Glomerular visceral epithelial cell (primary cell): ENCODE results near the gene ANKS3.

ENCODE experiments used
- DNase-seq: peaks from one replicate; pipeline ENCODE4 v3.0.0-alpha.2; 2016; ENCODE audit errors: extremely low spot score

Gene ANKS3

DNA sequence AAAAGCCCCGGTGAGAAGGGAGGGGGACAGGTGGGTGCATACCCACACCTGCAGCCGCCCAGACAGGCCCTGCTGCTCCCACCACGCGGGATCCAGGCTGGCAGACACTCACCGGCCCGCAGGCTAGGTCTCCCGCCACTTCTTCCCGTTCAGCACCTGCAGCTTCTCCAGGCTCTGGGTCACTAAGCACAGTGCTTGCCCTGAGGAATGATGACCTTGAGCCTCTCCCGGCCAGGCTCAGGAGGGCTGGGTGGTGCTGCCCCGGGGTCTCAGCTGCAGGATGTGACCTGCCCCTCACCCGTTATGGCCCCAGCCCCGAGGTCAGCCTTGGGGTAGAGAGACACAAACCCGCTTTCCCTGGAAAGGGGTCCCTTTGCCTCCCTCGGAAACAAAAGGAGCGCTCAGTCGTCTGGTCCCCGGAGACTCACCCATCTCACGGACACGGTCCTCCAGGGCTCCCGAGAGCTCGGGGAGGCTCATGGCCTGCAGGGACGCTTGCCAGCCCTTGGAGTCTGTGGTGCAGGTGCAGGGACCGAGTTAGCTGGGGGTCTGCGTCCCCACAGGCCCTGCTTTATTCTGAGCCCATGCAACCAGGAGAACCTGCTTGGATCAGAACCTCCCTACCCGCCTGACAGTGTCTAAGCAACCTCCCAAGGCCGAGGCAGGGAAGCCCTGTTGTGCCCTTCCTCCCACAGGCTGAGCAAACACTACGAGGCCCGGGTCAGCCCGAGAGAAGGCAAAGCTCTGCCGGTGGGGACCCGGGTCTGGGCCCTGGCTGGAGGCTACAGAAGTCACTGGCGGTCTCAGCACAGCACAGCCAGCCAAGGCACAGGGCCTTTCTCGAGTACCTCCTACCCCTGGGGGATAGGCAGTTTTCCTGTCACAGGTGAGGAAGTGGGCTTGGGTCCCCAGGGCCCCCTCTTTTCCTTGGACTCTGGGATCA is 36.9 kb downstream of the ANKS3 start:
- DNase-seq, result no peak

DNA sequence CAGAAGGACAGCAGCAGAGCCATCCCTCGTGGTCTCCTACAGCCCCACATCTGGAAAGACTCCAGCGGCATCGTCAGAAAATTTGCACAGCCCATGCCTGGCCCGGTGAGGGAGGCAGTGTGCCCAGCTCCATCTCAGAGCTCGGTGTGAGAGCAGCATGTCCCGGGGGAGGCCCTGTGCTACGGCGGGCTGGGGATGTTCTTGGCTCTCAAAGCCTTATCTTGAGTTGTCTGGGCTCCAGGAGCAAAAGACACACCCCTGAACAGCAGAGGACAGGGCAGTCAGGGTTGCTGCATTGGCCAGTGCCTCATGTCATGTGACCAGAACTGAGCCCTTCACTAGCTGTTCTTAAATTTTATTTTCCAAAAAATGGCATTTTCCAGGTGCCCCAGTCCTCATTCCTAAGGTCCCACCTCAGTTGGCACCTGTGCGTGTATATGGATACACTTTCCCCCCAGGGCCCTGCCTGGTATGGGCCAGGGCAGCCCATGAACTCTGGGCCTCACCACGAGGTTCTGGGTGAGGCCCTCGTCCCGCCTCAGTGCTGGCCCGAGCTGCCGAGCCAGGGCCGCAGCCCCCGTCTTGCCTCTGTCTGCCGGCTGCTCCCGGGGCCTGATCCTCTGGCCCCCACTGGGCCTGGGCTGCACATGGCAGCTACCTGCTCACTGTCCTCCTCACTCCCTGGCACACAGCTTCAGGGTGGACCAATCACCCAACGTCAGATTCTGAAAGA is 37.7 kb downstream of the ANKS3 start:
- no peak for DNase-seq

DNA sequence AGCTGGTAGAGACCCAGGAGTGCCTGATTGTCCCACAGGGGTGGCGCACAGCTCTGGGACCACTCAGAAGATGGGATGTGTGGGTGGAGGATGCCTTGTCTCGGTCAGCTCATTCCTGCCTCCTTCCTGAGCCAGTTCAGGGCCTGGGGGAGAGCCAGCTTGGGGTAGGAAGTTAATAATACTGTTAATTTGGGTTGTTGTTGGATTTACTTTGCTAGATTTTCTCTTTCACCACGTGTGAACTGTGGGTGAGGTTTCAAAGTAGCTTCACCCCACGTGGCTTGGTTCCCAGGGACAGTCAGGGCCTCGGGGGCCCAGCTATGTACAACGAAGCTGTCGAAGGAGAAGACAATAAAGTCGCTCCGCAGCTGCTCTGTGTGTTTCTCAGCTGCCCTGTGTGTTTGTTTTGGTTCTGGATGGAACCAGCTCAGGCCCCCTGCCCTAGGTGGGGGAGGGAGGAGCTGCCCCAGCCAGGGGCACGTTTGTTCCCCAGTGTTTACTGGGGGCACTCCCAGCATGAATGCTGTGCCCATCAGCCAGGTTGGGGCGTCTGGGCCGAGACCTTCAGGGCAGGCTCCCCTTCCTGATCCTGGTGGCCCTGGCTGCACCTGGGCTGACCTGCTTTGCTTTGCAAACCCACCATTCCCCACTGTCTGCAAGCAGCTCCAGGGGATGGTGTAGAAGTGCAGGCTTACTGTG is 38.4 kb downstream of the ANKS3 start:
- no peak for DNase-seq

DNA sequence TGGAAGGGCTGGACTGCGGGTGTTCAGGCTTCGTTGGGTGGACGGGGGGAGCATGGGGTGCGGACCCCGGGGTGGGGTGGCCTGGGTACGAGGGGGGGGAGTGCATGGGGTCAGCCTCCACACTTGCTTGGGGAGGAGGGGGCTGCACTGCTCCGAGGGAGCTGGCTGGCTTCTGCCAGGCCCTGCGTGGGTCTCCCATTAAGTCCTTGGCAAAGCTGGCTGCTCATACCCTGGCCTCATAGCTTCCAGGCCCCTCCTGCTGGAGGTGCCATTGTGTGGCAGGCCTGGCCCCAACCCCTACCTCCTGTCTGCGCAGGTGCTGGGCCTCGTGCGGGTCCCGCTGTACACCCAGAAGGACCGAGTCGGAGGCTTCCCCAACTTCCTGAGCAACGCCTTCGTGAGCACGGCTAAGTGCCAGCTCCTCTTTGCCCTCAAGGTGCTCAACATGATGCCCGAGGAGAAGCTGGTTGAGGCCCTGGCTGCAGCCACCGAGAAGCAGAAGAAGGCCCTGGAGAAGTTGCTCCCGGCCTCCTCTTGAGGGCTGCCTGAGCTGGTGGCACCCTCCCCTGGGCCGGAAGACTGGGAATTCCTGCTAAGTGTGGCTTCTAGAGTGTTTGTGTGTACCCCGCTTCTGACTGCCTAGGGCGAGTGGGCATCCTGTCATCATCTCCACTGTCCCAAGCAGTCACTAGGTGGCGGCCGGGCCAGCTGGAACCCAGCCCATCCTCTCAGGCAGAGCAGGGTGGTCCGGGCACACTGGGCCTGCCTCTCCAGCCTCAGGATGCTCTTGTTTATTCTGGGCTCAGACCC is 39.2 kb downstream of the ANKS3 start:
- no peak for DNase-seq

DNA sequence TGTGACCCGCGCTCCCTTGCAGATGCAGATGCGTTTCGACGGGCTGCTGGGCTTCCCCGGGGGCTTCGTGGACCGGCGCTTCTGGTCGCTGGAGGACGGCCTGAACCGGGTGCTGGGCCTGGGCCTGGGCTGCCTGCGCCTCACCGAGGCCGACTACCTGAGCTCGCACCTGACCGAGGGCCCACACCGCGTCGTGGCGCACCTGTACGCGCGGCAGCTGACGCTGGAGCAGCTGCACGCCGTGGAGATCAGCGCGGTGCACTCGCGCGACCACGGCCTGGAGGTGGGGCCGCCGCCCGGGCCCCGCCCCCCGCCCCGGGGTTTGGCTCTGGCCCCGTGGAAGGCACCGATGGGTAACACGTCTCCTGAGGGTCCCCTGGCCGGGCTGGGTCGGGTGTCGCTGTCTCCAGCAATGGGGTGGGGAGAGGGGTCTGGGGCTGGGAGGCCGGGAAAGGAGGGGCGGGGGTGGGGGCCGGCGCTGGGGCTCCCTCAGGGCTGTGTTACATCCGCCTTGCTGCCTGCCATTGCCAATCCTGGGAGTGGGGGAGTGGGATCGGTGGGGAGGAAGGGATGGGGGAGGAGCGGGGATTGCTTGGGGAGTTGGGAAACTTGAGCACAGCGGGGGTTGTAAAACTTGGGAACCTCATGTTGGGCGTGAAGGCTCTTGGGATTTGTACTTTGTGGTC is 40.0 kb downstream of the ANKS3 start:
- DNase-seq, result peak; percentile 35

DNA sequence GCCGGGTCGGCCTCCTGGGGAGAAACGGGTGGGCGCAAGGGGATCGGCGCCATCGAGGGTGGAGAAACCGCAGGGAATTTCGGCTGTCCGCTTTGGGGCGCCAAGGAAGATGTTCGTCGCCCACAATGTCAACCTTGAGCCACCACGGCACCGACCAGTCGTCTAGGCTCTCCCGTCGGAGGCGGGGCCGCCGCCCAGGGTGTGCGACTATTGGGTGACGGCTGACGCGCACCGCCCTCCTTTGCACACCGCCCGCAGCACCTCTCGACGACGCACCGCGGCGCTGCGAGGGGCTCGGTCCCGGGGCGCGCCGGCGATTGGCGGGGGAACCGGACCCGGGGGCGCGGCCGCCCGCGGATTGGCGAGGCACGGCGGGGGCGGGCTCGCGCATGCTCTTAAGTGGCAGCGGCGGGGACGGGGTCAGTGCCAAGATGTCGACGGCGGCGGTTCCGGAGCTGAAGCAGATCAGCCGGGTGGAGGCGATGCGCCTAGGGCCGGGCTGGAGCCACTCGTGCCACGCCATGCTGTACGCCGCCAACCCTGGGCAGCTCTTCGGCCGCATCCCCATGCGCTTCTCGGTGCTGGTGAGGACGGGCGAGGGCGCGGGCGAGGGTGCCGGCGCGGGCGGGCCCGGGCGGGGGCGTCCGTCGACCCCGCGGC is 40.6 kb downstream of the ANKS3 start, which contains the start of gene NUDT16L1:
Gene NUDT16L1, plus strand, starts transcription at position 267 of the 660 bp plus-strand sequence. Its CDS starts 165 bp downstream, at position 432.
- peak; percentile 93 for DNase-seq

DNA sequence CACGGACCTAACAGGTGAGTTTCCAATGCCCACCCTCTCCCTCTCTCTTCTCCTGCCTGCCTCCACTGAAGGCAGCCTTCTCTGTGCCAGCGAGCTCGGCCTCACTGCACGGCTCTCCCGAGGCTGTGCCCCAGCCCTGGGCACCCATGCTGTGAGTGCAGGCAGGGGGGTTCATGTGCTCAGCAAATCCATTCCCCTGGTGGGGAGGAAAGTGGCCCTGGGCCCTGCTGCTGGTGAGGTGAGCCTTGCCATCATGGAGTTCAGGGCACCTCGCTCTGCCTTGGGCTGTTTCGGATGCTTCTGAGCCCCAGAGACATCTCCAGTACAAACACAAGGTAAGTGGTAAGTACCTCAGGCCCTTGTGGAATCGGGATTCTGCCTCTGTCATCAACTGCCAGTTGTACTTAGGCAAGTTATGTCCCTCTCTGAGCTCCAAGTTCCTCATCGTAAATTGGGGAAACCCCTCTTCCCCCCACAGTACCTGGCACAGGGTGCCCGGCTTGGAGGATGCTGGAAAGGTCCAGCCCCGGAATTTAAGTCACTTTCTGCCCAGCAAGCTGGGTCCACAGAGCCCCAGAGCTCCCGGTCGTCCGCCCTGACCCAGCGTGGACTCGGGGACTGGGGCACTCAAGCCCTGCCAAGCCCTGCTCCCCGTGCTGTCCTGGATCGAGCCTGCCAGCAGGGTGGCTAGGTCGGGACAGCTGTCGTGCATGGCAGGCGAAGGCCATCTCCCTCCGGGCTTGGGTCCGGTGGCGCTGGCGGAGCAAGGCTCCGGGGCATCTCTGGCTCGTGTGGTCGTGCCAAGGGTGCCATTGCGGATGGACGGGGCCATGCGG is 41.4 kb downstream of the ANKS3 start:
- no peak for DNase-seq

DNA sequence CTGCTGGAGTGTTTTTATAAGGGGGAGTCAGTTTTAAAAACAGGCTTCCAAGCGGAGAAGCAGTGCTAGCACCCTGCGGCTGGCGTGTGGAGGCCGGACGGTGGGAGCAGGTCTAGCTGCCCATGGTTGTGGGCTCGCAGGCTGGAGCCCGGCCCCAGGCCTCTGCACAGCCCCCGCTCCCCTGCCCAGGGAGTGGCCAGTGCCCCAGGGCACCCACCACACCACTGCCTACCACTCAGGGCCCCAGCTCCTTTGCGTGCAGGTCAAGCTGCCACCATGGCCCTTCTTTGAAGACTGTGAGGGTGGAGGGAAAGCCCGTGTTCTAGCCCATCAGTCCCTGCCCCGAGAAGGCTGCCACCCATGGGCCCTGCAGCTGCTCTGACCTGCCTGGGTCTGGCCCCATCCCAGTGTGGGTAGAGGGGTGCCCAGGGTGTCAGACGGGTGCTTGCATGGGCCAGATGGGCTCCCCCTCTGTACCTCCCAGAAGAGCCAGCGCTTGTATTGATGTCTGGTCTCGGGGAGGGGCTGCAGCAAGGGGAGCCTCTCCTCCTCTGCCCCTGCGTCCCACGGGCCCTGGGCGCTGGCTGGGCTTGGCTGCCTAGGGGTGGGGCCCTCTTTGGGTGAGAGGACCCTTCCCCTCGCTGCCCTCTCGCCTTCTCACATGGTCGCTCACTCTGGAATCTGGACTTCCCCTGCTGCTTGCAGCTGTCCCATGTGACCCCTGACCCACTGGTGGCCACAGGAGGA is 42.2 kb downstream of the ANKS3 start:
- DNase-seq, result no peak

DNA sequence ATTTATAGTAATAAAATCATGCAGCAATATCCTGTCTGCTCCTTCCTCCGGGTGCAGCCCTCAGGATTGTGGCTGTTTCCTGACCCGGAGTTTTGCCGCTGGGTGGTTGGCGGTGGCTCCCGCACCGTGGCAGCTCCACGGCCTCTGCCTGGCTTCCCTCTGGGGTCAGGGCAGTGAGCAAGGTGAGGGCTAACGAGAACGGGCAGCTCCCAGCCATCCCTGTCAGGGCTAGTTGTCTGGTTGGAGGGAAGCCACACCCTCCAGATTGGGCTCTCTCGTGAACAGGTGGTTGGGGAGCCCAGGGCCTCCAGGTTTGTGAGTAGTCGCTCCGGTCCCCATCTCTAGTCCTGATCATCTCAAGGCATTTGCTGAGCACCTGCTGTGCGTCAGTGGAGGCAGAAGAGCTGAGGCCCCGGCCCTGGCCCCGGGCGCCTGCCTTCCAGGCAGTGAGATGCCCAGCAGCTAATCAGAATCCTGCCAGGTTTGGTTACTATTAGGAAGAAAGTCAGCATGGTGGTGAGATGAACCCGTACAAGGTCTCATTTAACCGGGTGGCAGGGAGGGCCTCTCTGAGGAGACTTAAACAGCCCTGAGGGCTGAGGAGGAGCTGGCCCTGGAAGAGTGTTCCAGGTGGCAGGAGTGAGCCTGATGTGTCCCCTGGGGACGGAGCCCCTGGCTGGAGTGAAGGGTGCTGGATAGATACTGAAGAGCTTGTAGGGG is 43.0 kb downstream of the ANKS3 start:
- DNase-seq, result no peak

DNA sequence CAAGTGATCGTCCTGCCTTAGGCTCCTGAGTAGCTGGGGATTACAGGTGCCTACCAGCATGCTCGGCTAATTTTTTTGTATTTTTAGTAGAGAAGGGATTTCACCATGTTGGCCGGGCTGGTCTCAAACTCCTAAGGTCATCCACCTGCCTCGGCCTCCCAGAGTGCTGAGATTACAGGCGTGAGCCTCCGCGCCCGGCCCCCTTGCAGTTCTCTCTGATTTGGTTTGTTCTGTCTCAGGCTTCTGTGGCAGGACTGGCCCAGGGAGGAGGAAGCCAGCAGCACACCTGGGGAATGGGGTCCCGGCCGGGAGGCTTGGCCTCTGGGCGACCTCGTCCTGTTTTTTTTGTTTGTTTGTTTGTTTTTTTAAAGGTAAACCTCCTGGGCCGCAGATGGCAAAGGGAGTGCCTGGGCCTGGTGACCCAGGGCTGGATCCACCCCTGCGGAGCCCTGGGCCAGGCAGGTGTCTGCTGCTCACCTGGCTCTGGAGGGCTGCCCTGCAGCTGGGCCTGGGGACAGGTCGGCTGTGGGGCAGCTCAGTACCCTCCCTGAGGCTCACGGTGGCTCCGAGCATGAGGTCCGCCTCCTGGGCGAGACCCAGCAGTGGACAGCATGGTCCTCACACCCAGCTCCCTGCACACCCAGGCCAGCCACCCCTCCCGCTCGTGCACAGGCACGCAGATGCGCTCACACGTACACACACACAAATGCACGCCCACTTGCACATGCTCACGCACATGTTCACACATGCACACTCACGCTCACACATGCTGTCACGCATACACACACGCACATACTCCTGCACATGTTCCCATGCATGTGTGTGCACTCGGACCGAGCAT is 44.0 kb downstream of the ANKS3 start:
- no peak for DNase-seq

DNA sequence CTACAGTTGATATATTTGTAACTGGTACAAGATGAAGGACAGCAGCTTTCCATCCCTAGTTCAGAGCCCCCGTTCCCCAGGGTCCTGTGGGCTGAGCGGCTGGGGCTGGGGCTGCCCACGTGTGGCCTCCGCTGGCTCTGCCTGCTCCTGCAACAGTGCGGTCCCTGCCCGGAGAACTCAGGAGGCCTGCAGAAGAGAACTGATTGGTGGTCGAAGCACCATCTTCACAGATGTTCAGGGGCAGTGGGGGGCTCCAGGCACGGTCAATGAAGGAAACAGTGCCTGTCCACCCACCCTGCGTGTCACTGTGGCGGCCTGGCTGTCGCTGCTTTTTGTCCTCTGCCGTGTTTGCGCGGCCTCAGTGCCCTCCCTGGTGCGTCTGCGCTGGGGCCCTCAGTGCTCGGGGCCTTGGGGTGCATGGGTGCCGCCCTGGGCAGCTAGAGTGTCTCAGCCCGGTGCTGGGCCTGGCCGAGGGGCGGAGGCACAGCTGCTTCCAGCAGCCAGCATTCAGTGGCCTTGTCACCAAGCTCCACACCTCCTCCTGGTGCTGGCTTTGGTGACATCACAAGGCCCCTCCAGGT is 44.9 kb downstream of the ANKS3 start:
- DNase-seq, result no peak

DNA sequence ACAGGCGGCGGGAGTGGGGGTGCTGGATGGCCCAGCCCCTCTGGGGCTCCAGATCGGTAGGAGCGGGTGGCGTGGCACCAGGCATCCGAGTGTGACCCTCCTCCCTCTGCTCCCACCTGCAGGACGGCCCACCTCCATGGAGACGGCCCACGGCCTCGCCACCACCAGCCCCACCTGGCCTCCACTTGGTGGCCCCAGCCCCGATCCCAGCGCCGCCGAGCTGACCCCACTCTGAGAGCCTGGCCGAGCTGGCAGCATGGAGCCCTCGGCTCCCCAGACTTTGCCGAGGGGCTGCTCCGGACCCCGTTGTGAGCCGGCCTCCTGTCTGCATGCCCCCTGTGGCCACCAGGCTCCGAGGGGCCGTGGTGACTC is 45.4 kb downstream of the ANKS3 start:
- DNase-seq, result no peak

DNA sequence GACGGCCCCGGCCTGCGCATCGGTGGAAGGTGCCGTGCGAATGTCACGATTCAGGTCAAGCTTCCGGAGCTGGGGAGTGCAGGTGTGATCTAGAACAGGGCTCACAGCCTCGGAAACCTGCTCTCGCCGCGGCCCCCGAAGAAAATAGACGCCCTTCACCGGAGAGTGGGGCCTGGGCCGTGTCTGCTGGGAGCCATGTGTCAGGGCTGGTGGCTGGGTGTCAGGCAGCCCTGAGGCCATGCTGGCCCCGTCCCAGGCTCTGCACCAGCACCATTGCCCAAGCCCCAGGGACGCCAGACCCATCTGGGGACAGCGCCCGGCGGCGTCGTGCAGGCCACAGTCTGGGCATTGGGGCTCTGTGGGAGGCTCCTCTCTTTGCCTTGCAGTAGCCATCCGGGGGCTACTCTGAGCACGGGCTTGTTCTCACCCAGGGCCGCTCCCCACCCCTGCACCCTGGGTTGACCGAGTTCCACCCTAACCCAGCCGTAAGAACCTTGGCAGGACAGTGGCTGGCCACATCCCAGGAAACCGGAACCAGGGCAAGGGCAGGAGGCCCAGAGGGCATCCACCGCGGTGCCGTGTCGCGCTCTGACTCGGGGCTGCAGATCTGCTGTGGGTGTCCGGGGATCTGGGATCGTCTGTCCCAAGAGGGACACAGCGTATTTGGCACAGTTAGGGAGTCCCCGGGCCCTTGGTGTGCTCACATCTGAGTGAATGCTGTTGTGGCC is 46.0 kb downstream of the ANKS3 start:
- no peak for DNase-seq

DNA sequence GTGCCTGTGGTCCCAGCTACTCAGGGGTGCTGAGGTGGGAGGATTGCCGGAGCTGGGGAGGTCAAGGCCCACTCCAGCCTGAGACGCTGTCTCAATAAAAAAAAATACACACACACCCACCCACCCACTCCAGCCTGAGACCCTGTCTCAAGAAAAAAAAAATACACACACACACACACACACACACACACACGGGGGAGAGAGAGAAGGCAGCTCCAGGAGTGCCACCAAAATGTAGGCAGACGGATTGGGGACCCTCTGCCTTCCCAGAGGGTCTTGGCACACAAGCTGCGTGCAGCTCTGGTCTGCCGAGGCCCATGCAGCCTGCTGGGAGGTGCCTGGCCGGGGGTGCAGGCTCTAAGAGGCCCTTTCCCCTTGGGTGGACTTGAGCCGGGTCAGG is 46.7 kb downstream of the ANKS3 start:
- DNase-seq, result no peak

DNA sequence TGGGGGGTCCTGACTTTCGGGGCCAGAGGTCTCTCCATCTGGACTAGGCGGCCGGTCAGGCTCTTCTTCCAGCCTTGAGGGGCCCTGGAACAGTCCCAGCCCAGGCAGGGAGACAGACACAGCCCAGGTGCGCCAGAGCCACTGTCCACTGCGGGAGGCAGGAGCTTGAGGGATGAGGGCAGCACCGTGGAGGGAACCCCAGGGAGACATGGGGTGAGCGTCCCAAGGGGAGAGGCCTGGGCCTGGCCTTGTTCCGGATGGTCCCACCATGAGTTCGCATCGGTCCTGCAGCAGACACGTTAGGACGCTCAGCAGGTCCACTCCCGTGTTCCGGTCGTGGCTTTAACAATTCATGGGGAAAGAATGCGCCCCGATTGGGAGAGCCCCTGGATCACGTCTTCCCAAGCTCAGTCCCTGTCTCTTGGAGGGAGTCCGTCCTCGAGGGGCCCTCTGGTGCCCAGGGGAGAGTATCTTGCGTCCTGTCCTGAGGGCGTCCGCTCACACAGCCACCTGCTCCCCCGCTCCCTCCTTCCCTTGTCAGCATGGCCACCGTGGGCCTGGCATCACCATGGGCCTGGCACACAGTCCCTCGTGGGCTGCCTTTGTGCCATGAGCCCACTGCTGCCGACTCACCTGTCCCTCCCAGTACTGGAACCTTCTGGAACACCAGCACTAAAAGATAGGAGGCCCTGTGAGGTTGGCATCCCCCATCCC is 47.4 kb downstream of the ANKS3 start:
- no peak for DNase-seq
